ENCODE measurements around the gene CFC1B.
"Not testable (repeated sequence)": the region's sequence is repeated elsewhere in the genome, so short reads cannot be mapped to it uniquely, and the experiment has no call there.

CFC1B gene

DNA sequence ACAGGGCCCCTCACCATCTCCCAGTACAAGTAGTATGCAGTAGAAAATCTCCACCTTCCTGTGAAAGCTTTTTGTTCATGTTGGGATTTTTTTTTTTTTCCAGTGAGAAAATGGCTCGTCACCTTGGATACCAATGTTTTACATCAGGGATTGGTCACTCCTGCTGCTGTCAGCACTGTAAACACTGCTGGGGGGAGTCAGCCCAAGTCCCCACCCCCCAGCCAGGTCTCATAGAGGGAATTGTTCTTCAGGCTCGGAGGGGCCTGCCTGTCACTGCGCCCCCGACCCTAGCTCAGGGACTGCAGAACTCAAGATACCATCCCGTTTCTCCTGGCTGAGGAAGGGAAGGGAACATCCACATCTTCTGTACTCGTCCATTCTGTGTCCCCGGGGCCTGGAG, at the start of gene CFC1B:
CFC1B (plus strand) TSS at position 231 of the 400 bp plus-strand sequence. CDS start 263 bp downstream, outside the sequence.
- not testable (repeated sequence) for ATAC-seq

- ATAC-seq, result not testable (repeated sequence)
These were observed 29.9 kb upstream of the CFC1B start for GRCh38 chr2:130491073-130491472.

GRCh38 chr2:130509228-130509627, 11.8 kb upstream of the CFC1B start, which contains the start of gene POTEI:
Gene POTEI (minus strand): TSS chr2:130509328. CDS start chr2:130509235, 93 bp downstream.
- ATAC-seq, result not testable (repeated sequence)

GRCh38 chr2:130510807-130511746, 9.9 kb upstream of the CFC1B start:
- ATAC-seq, result not testable (repeated sequence)

DNA sequence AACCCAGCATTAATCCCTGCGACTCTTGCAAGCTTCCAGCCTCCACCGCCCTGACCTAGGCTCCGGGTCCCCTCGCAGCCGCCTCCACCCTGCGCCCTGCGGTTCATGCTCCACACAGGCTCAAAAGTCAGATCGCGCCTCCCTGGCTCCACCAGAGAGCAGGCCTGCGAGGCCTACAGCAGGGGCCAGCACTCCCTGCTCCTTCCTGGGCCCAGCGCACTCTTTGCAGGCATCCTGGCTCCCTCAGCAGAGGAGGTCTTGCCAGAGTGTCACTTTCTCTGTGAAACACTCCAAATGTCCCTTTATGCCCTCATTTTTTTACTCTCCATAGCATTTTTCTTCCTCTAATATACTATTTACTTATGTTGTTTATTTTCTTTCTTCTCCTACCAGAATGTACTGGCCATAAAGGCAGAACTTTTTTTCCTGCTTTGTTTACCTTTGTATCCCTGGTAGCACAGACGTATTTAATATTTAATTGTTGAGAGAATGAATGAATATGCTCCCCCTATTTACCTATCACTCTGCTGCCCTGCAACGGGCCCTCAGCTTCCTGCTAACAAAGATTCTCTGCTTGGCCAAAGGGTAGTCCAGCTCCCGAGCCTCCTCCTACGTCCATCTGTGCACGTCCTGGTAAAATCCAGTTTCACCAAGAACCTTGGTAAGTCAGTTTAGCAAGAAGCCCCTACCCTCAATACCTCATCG, 9.1 kb upstream of the CFC1B start:
- not testable (repeated sequence) for ATAC-seq

DNA sequence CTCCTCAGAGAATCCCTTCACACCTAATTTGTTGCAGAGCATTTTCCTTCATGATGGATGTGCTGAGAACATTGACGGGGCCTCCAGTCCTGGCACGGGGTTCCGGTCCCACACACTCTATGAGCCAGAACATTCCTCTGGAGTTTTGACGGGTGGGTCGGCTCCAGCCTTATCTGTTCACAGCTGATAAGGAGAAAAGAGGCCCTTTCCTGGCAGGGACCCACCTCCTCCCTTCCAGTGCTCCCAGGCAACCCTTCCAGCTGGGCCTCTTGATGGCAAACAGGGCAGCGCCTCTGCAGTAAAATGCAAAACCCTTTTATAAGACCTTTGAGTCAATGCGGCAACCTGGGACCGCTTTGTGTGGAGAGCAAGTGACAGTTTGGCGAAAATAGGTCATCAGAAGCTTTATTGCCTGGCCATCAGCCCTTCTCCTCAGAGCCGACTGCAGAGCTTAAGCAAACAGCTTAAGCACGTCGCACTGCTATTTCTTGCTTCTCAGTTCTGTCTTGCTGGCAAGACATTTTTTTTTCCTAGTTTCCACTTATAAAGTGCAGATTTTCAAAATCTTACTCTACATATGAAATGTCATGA, 2.4 kb upstream of the CFC1B start:
- not testable (repeated sequence) for ATAC-seq

DNA sequence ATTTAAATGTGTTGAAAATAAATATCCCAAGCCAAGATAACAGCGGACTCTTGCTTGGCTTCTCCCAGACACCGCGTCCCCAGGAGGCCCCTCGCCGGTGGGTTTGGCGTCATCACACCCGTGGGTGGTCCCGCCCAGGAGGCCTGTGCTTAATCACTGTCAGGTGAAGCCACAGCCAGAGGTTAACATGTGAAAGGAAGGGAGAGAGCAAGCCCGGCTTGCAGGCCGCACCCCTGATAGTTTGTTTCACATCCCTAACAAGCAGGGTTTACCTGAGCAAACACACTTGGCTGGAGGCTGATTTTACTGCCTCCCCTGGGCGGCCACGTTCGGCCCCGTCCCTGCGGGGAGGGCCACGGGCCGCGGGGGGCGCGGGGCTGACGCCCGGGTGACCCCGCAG, 1.4 kb downstream of the CFC1B start:
- ATAC-seq, result not testable (repeated sequence)

GRCh38 chr2:130527365-130527967, 6.4 kb downstream of the CFC1B start:
- ATAC-seq, result not testable (repeated sequence)

DNA sequence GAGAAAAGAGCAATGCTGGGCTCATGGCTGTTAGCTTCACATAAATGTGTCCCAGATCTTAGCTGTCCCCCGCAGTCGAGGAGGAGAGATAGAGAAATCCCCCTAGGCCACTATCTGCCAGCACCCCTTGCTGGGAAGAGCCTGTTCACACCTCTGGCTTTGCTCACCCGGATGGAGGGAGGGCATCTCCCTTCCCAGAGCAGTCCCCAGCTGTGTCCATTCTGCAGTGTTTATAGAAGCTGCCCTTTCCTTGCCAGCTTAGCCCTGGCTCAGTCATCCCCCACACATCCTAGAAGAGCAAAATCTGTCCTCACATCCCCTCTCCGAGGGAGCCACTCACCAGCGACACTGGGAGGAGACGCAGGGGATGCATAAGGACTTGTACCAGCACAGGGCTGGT, 8.5 kb downstream of the CFC1B start:
- not testable (repeated sequence) for ATAC-seq

GRCh38 chr2:130530212-130530611, 9.2 kb downstream of the CFC1B start:
- not testable (repeated sequence) for ATAC-seq

DNA sequence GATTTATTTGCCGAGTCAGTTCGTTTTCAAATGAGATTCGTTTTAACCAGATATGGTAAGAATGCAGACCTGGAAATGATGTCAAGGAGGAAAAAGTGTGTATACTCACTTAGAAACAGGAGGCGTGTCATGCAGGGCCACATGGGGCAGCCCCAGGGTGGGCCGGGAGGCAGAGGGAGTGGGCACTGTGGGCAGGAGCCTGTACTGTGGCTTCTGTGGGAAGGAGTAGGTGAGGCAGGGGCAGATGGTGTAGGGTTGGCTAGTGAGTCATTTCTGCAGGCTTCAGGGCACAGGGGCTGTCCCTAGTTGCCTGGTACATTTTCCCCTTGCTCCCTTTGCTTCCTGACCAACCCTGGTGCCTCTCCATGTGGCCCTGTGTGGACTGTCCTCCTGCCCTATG, 10.2 kb downstream of the CFC1B start:
- ATAC-seq, result not testable (repeated sequence)

GRCh38 chr2:130531672-130532071, 10.7 kb downstream of the CFC1B start:
- ATAC-seq, result not testable (repeated sequence)

GRCh38 chr2:130536654-130537053, 15.6 kb downstream of the CFC1B start:
- ATAC-seq, result not testable (repeated sequence)

DNA sequence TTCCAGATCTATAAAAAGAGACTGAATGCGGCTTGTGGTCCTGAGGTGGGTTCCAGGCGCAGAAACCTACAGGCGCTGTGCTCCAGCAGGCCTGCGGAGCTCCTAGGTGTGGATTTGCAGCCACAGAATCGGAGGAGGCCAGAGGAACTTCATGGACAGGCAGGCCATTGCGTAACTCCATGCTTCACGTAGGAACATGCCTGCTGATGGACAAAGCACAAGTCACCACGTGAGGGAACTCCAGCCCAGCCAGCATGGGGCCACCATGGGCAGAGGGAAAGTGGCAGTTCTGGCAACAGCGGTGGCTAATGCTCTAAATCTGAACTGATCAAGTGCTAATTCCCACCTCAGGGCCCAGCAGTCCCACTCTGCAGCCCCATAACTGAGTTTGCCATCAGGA, 17.2 kb downstream of the CFC1B start:
- not testable (repeated sequence) for ATAC-seq

DNA sequence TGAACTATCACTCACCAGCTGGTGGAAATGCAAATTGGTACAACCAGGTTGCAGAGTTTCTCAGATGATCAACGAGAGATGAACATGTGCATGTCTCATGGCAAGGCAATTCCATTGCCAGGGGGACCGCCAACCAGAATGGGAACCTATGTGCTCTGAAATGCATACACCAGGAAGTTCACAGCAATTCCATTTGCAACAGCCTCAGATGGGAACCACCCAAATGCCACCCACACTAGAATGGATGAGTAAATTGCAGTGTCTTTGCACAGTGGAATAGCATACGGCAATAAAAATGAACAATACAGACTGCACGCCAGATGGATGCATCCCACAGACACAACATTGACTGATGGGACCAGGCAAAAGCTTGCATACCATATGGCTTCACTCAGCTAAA, 21.8 kb downstream of the CFC1B start:
- ATAC-seq, result not testable (repeated sequence)

GRCh38 chr2:130543785-130544528, 22.9 kb downstream of the CFC1B start:
- not testable (repeated sequence) for ATAC-seq

DNA sequence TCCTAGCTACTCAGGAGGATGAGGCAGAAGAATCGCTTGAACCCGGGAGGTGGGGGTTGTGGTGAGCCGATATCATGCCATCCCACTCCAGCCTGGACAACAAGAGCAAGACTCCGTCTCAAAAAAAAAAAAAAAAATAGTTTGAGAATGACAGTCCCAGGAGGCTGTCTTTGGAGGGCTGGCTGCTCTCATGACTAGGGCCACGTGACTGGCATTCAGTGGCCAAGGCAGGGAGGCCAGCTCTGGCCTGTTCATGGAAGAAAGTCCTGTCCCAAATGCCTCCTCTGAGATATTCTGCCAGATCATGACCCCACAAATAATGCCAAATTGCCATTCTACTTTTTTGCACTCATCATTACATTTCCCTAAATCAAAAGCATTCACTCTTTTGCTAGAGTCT, 24.0 kb downstream of the CFC1B start:
- ATAC-seq, result not testable (repeated sequence)

DNA sequence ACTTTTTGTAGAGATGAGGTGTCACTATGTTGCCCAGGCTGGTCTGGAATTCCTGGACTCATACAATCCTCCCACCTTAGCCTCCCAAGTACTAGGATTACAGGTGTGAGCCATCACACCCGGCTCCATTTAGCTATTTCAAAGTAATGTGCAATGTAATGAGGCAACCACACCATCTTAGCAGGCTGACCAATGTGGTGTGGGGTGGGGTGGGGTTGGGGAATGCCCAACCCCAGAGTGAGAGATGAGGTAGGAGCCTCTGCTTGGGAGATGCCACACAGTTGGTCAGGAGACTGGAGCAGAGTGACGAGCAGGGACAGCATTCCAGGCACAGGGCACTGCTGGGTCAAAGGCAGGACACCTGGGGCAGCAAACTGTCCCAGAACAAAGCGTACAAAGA, 27.4 kb downstream of the CFC1B start:
- ATAC-seq, result not testable (repeated sequence)

- ATAC-seq, result not testable (repeated sequence)
These were observed 28.5 kb downstream of the CFC1B start for GRCh38 chr2:130549475-130549874.

GRCh38 chr2:130554178-130554577, 33.2 kb downstream of the CFC1B start:
- ATAC-seq, result not testable (repeated sequence)

DNA sequence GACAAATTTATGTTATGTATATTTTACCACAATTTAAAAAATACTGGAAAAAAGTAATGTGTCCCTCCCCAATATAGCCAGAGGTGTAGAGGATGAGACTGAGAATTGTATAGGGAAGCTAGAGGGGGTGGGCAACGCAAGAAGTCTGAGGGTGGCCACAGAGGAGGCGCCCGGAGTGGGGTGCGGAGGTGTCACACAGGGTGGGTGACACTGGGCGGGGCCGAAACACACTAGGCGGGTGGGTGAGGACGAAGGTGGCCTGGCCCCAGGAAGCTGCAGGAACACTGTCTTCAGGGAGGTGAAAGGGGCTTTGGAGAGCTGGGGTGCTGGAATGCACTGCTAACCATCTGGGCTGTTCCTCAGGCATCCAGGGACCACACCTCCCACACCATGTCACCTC, 35.4 kb downstream of the CFC1B start:
- not testable (repeated sequence) for ATAC-seq

GRCh38 chr2:130566165-130566564, 45.1 kb downstream of the CFC1B start:
- not testable (repeated sequence) for ATAC-seq

Data from SK-N-SH treated with all-trans-retinoic acid at 6 μM for 48 hours (cell line).